Measurements from ENCODE around the gene SLC18A3.

Gene SLC18A3

DNA sequence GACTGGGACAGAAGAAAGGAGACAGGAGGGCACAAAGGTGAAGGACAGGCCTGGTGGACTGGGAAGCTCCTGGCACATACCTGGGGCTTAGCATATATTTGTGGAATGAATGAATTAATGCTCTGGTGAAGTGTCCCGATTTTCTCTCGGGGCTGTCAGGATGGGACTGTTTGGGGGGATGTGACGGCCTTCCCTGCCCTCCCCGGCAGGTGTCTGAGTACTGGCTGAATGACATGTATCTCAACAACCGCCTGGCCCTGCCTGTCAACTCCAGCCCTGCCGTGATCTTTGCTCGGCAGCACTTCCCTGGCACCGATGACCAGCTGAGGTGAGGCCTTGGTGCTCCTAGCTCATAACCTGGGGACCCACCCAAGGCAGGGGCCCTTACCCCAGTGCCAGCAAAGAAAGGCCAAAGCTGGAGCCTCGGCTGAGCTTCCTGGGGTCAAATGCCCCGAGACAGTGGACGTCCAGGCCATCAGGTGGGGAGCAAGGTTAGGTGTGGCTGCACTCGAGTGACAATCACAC lies 10.2 kb downstream of the SLC18A3 start:
- TF ChIP-seq MAX (IDR thresholded peaks at IDR 0.05), result no peak
- no peak for TF ChIP-seq TAF1 (IDR thresholded peaks at IDR 0.05; ENCODE audit: low read depth)
- no peak for TF ChIP-seq TEAD4 (IDR thresholded peaks at IDR 0.05)
- no peak for TF ChIP-seq CEBPB (IDR thresholded peaks at IDR 0.05)
- no peak for TF ChIP-seq FOXM1 (IDR thresholded peaks at IDR 0.05; ENCODE audit: borderline replicate concordance, low read depth)
- TF ChIP-seq ZBTB7A (IDR thresholded peaks at IDR 0.05; ENCODE audit: low read depth), result no peak
- no peak for TF ChIP-seq EGR1 (IDR thresholded peaks at IDR 0.05)
- TF ChIP-seq EP300 (IDR thresholded peaks at IDR 0.05; ENCODE audit: borderline replicate concordance), result no peak
- no peak for TF ChIP-seq NFIC (IDR thresholded peaks at IDR 0.05)
- TF ChIP-seq TCF12 (IDR thresholded peaks at IDR 0.05; ENCODE audit: low read depth), result no peak

GRCh38 chr10:49620841-49621378 lies 10.8 kb downstream of the SLC18A3 start:
- no peak for TF ChIP-seq CEBPB (IDR thresholded peaks at IDR 0.05)
- no peak for TF ChIP-seq TAF1 (IDR thresholded peaks at IDR 0.05; ENCODE audit: low read depth)
- no peak for TF ChIP-seq RAD21 (IDR thresholded peaks at IDR 0.05; ENCODE audit: low read depth)
- no peak for TF ChIP-seq FOXM1 (IDR thresholded peaks at IDR 0.05; ENCODE audit: borderline replicate concordance, low read depth)
- no peak for TF ChIP-seq MAX (IDR thresholded peaks at IDR 0.05)
- no peak for TF ChIP-seq EP300 (IDR thresholded peaks at IDR 0.05; ENCODE audit: borderline replicate concordance)
- no peak for TF ChIP-seq TEAD4 (IDR thresholded peaks at IDR 0.05)
- TF ChIP-seq, protein P1, sequence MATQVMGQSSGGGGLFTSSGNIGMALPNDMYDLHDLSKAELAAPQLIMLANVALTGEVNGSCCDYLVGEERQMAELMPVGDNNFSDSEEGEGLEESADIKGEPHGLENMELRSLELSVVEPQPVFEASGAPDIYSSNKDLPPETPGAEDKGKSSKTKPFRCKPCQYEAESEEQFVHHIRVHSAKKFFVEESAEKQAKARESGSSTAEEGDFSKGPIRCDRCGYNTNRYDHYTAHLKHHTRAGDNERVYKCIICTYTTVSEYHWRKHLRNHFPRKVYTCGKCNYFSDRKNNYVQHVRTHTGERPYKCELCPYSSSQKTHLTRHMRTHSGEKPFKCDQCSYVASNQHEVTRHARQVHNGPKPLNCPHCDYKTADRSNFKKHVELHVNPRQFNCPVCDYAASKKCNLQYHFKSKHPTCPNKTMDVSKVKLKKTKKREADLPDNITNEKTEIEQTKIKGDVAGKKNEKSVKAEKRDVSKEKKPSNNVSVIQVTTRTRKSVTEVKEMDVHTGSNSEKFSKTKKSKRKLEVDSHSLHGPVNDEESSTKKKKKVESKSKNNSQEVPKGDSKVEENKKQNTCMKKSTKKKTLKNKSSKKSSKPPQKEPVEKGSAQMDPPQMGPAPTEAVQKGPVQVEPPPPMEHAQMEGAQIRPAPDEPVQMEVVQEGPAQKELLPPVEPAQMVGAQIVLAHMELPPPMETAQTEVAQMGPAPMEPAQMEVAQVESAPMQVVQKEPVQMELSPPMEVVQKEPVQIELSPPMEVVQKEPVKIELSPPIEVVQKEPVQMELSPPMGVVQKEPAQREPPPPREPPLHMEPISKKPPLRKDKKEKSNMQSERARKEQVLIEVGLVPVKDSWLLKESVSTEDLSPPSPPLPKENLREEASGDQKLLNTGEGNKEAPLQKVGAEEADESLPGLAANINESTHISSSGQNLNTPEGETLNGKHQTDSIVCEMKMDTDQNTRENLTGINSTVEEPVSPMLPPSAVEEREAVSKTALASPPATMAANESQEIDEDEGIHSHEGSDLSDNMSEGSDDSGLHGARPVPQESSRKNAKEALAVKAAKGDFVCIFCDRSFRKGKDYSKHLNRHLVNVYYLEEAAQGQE (IDR thresholded peaks at IDR 0.05; ENCODE audit: low read depth), result no peak
- TF ChIP-seq EGR1 (IDR thresholded peaks at IDR 0.05), result no peak
- TF ChIP-seq CREB1 (IDR thresholded peaks at IDR 0.05; ENCODE audit: low read depth), result no peak
- TF ChIP-seq YY1 (IDR thresholded peaks at IDR 0.05; ENCODE audit: low read depth), result no peak

DNA sequence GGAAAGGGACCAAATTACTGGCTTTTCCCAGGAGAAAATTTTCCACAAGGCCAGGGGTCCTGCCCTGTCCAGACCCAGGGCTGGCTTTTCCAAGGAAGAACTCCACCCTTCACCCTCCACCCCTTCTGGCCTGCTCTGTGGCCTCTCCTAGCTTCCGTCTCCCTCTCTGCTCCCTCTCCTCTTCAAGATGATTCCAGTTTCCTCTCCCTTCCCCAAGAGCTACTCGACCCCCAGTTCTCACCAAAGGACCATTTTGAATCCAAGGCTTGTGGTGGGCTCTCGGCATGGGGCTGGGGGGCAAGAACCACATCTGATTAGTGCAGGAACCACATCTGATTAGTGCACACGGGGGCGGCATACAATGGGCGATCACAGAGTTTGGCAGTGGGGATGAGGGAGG lies 11.5 kb downstream of the SLC18A3 start:
- TF ChIP-seq NFIC (IDR thresholded peaks at IDR 0.05) (no peak), TEAD4 (IDR thresholded peaks at IDR 0.05) (no peak), ZBTB7A (IDR thresholded peaks at IDR 0.05; ENCODE audit: low read depth) (no peak), EGR1 (IDR thresholded peaks at IDR 0.05) (no peak), TAF1 (IDR thresholded peaks at IDR 0.05; ENCODE audit: low read depth) (no peak), RAD21 (IDR thresholded peaks at IDR 0.05; ENCODE audit: low read depth) (no peak)
- TF ChIP-seq, protein P1 (IDR thresholded peaks at IDR 0.05; ENCODE audit: low read depth), result no peak

- TF ChIP-seq RAD21 (IDR thresholded peaks at IDR 0.05; ENCODE audit: low read depth), result no peak
- TF ChIP-seq ZBTB7A (IDR thresholded peaks at IDR 0.05; ENCODE audit: low read depth), result no peak
- no peak for TF ChIP-seq MAX (IDR thresholded peaks at IDR 0.05)
- TF ChIP-seq CREB1 (IDR thresholded peaks at IDR 0.05; ENCODE audit: low read depth), result no peak
- no peak for TF ChIP-seq TAF1 (IDR thresholded peaks at IDR 0.05; ENCODE audit: low read depth)
- TF ChIP-seq, protein P2, sequence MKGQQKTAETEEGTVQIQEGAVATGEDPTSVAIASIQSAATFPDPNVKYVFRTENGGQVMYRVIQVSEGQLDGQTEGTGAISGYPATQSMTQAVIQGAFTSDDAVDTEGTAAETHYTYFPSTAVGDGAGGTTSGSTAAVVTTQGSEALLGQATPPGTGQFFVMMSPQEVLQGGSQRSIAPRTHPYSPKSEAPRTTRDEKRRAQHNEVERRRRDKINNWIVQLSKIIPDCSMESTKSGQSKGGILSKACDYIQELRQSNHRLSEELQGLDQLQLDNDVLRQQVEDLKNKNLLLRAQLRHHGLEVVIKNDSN (IDR thresholded peaks at IDR 0.05), result no peak
- no peak for TF ChIP-seq YY1 (IDR thresholded peaks at IDR 0.05; ENCODE audit: low read depth)
- TF ChIP-seq TEAD4 (IDR thresholded peaks at IDR 0.05), result no peak
- TF ChIP-seq TCF12 (IDR thresholded peaks at IDR 0.05; ENCODE audit: low read depth), result no peak
- TF ChIP-seq EGR1 (IDR thresholded peaks at IDR 0.05), result no peak
- no peak for TF ChIP-seq EP300 (IDR thresholded peaks at IDR 0.05; ENCODE audit: borderline replicate concordance)
- no peak for TF ChIP-seq FOXM1 (IDR thresholded peaks at IDR 0.05; ENCODE audit: borderline replicate concordance, low read depth)
- no peak for TF ChIP-seq NFIC (IDR thresholded peaks at IDR 0.05)
- TF ChIP-seq, protein P1 (IDR thresholded peaks at IDR 0.05; ENCODE audit: low read depth), result no peak
- TF ChIP-seq CEBPB (IDR thresholded peaks at IDR 0.05), result no peak
Observed at GRCh38 chr10:49622426-49623425, 12.6 kb downstream of the SLC18A3 start.
